GM18502 (cell line): Measurements from ENCODE around the gene TRPM1.
"Not testable (repeated sequence)": the region's sequence is repeated elsewhere in the genome, so short reads cannot be mapped to it uniquely, and the experiment has no call there.

Experiments
- ATAC-seq: cut with Tn5 transposase; IDR thresholded peaks from one replicate; pipeline ENCODE4 v1.9.1; 2021; ENCODE audit warnings: mild to moderate bottlenecking; ENCODE audit not compliant: unreplicated experiment, poor library complexity

Gene TRPM1

GRCh38 chr15:31127596-31128261 lies 26.2 kb upstream of the TRPM1 start:
- no peak for ATAC-seq

GRCh38 chr15:31125061-31125460 lies 23.5 kb upstream of the TRPM1 start:
- no peak for ATAC-seq

DNA sequence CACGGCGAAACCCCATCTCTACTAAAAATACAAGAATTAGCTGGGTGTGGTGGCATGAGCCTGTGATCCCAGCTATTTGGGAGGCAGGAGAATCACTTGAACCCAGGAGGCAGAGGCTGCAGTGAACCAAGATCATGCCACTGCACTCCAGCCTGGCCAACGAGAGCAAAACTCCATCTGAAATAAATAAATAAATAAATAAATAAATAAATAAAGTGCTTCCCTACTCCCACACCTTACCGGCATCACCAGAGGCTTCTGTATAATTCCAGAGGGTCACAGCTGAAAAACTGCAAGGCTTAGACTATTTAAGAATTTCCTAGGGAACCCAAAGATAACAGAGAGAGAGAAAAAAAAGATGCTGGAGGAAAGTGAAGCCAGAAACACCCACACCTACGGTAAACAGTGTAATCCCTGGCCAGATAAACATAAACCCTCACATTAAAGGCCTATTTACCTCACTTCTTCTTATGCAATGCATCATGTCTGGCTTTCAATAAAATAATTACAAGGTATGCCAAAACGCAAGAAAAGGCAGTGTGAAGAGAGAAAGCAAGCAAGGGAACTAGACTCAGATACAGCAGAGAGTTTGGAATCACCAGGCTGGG lies 15.0 kb upstream of the TRPM1 start:
- no peak for ATAC-seq

DNA sequence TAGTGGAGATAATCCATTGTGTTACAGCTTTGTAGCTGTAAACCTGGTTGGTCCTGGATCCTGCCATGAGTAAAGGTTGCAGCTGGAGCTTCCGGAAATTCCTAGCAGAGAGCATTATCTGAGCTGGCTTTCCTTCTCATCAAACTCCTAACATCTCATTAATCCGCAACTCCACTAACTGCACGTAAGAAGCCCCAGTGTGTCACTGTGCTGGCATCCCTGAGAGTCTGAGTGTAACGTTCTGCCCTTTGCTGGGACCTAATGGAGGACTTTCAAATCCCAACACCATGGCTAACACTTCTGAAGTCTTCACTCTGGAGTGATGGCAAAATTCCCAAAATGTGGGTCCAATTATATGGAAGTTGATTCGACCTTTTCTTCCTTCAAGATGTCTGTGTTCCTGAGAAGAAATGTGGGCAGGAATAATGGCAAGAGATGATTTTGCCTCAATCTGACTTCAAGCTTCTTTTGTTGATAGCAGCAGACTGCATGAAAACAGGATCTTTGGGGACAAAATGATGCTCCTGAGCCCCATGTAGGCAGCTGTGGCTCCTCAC lies 9.6 kb upstream of the TRPM1 start:
- no peak for ATAC-seq

- no peak for ATAC-seq
Observed at GRCh38 chr15:31108836-31109235, 7.3 kb upstream of the TRPM1 start.

DNA sequence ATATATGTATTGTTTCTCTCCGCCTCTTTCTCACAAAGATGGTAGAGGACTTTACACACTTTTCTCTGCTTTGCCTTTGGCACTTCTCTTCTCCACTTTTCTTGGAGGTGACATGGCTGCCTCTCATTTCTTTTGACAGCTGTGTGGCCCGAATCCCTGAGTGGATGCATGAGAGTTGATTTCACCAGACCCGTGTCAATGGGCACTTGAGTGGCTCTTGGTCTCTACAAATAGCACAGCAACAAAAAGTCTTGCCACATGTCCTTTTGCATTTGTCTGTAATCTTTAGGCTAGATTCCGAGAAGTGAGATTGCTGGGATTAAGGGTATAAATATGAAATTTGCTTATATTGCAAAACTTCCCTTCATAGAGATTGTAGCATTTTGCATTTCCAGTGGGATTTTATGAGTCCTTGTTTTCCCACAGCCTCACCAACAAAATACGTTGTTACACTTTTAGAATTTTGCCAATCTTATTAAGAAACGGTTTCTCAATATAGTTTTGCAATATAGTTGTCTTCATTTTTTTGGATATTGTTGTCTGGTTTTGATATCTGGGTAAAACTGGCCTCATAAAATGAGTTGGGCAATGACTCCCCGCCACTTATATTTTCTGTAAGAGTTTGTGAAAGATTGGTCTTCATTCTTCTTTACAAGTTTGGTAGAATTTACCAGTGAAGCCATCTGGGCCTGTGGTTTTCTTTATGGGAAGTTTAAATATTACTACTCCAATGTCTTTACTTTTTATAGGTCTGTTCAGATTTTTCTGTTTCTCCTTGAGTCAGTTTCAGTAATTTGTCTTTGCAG lies 5.2 kb upstream of the TRPM1 start:
- ATAC-seq = no peak

DNA sequence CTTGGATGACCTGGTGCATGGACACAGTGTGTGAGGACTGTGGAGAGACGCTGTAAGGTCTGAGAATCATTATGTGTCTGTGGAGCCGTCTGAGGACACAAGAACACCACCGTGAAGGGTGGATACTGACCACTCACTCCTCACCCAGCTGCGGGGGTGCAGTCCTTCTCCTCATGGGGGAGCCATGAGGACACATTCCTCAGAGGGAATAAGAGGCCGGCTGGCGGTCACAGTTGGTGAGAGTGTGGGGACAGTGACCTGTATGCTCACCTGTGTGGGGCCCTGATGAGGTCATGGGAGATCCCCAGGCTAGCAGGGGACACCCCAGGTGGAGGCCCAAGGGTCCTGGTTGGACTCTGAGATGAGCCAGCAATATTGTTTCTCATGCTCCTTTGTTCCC lies 2.5 kb upstream of the TRPM1 start:
- ATAC-seq = no peak

DNA sequence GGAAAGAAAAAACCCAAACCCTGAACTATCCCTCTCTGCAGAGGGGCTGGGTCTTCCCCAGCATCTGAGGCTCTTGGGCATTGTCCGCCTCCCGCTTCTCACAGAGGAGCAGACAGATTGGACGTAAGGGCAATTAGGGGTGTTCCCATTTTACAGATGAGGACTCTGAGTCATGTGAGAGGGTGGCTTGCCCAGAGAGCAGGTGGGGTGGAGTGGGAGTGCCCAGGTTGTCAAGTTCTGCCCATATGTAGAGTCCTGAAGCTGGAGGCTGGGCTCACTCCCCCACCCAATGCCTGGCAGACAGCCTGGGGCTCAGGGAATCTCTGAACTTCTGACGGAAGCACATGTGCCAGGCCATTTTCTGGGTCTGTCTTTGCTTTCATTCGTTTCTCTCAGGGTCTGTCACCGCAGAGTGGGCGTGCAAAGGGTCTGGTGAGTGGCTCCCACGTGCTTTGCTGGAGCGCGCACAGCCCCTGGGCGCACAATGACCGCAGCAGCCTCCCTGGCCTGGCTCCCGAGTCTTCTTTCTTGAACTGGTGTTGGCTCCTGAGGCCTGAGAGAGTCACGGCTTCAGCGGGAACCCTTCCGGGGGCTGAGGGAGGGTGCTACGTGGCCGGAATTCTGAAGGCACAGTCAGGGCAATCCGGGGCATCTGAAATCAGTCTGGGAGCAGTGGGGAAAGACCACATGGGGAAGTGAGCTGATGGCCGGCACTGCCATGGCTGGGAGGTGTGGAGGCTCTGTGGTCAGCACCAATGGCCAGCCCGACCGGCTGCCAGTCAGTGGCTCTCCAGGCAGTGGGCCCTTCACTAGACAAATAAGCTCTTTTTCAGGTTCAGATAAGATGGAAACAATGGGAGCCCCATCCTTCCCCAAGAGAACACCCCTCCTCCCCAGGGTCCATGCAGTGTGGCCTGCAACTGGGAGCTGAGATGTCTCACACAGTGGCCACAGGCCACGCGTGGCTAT lies 1.1 kb upstream of the TRPM1 start:
- no peak for ATAC-seq

DNA sequence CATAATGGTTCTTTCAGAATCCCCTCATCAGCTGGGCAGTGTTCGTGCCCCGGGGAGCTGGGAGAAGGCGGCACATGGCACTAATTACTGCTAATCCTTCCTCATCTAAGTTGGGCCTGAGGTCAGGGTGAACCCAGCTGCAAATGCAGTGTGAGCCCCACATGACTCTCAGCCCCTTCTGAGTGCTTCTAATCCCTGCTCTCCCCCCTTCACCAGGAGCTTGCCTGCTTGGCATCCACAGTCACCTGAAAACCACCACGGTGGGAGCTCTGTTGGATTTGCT lies 455 bp upstream of the TRPM1 start:
- ATAC-seq = no peak

GRCh38 chr15:31100738-31101137 lies 787 bp downstream of the TRPM1 start:
- no peak for ATAC-seq

DNA sequence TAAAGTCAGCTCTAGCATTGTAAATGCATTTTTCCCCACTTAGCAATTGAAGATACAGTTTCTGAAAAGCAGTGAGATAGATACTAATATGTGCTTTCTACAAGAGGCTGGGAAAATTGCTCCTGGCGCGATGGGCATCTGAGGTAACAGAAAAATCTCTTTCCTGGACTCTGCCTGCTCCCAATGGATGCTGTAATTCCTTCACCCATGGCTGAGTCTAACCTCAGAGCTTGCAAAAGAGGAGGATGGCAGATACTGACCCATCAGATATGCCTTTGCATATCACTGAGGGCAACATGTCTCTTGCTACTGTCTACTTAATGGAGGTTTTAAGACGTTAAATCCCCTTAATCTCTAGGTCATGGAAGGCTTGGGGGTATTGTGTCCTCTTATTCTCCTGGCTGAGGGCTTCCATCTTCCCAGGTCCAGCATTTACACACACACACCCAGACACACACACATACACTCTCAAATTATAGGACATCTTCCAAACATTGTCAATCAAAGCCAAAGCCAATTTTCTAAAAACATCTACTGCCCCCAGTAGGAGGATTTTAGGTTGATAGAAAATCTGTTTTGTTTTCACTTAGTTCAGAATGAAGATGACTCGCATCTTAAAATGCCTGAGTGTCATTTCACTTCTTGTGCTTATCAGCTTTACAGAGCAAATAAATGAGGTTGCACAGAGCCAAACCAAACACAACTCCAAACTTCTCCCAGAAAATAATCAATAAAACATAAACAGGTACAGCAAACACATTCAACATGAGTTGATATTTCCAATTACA lies 2.4 kb downstream of the TRPM1 start:
- no peak for ATAC-seq

- no peak for ATAC-seq
Observed at GRCh38 chr15:31098491-31098917, 3.0 kb downstream of the TRPM1 start.

DNA sequence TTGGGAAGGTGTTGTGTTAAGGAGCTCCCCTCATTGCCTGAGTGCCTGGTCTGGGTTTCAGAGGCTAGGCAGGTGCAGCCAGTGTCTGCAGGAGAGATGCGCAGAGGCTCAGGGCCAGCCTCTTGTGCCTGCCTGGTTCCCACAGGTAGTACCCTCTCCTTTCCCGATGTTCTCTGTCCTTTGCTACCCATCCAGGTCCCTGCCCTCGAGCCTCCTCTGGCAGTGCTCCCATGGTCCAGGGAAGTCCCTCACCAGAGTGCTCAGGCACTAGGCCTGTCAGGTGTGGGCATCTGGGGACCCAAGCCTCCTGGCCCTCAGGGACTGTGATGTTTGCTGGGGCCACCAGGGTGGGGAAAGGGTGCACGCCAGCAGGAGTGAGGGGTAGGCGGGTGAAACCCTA lies 5.0 kb downstream of the TRPM1 start:
- ATAC-seq = no peak

DNA sequence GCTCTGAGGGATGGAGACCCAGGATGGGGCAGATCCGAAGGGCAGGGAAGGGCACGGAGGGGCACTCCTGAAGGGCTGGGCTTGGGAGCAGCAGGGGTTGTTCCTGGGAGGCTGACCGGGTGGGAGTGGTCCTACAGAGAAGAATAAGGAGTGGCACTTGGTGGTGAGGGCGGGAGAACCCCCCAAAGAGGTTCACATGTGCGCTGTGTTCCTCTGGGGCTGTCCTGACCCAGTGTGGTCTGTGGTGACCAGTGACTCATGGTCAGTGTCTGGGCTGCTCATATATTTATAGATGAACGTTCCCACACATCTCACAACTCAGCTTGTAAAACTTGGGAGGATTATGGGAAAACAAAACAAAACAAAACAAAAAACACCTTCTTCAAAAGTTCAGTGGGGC lies 10.0 kb downstream of the TRPM1 start:
- no peak for ATAC-seq

GRCh38 chr15:31090766-31091165 lies 10.8 kb downstream of the TRPM1 start:
- no peak for ATAC-seq

DNA sequence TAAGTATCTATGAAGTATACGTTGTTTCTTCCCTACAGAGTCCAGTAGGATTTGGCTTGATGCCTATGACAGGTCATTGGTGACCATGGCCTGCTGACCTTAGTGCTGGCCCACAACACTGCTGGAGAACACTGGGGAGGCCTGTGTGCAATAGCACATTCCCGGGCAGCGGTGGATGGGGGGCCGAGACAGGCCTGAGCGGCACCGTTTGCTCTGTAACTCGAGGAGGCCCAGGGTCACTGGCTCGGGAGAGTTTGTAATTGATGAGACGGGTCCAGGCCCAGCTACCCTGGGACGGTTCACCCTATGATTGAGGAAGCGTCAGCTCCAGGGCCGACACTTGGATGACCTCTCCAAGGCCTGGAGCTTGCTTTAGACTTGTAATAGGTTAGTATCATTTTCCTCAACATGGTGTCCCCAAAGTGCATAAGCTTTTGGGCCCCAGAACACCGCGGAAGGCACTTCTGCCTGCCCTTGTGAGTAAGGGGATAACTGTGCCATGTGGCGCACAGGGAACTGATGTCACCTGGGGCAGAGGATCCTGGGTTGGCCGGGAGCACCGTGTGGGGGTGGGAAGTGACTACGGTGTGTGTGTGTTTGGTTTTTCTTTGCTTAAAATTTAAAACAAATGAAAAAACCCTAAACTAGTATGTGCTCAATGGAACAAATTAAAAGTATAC lies 12.0 kb downstream of the TRPM1 start:
- no peak for ATAC-seq

GRCh38 chr15:31088672-31089367 lies 12.7 kb downstream of the TRPM1 start:
- no peak for ATAC-seq

DNA sequence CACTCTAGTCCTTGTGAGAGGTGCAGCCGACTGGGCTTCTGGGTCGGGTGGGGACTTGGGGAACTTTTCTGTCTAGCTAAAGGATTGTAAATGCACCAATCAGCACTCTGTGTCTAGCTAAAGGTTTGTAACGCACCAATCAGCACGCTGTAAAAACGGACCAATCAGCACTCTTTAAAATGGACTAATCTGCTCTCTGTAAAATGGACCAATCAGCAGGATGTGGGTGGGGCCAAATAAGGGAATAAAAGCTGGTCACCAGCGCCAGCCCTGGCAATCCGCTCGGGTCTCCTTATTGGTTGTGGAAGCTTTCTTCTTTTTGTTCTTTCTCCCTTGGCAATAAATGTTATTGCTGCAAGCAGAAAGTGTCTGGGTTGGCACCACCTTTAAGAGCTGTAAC lies 13.5 kb downstream of the TRPM1 start:
- ATAC-seq = not testable (repeated sequence)
